COR-L47 (cell line): ENCODE measurements around the gene SHISA7.

Source experiments
- DNase-seq: peaks from one replicate; lab custom pipeline; 2025; lab: John Stamatoyannopoulos, UW

The SHISA7 gene

GRCh38 chr19:55482156-55482961, 39.3 kb upstream of the SHISA7 start:
- no peak for DNase-seq

- no peak for DNase-seq
Observed at GRCh38 chr19:55481794-55482155, 38.7 kb upstream of the SHISA7 start.

DNA sequence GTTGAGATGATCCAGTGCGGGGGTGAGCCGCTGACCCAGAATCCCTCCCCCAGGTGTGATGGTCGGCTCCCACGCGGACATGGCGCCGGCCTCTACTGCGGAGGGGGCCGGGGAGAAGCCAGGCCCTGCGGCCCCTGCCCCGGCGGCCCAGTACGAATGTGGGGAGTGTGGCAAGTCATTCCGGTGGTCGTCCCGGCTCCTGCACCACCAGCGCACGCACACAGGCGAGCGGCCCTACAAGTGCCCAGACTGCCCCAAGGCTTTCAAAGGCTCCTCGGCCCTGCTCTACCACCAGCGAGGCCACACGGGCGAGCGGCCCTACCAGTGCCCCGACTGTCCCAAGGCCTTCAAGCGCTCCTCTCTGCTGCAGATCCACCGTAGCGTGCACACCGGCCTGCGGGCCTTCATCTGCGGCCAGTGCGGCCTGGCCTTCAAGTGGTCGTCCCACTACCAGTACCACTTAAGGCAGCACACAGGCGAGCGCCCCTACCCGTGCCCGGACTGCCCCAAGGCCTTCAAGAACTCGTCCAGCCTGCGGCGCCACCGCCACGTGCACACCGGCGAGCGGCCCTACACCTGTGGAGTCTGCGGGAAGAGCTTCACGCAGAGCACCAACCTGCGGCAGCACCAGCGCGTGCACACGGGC, 38.2 kb upstream of the SHISA7 start:
- no peak for DNase-seq

DNA sequence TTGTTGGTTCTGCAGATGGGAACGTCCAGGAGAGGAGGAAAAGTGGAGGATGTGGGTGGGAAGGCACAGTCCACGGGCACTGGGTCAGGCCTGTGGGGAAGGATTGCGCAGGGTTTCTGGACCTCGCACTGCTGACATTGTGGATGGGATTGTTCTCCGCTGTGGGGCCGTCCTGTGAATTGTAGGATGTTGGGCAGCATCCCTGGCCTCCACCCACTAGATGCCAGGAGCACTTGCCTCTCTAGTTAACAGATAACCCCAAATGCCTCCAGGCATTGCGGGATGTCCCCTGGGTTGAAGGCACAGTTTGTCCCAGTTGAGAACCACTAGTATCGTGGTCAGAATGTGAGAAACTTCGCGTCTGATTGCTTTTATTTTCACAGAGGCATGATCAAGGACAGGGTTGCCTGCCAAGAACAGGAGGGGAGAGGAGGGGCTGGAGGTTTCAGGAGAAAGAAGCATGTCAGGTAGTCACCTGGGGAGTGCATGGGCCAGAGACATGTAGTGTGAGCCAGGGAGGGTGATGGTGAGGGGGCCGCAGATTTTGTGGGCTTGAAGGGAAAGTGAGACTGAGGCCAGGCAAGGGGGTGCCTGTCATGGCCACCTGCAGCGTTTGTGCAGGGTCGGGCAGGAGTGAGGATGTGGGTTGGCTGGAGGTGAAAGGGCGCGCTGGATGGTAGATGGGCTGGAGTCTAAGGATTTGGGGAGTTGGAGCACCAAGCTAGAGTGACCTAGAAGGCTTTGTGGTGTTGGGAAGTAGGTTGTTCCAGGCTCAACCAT, 36.5 kb upstream of the SHISA7 start:
- no peak for DNase-seq

DNA sequence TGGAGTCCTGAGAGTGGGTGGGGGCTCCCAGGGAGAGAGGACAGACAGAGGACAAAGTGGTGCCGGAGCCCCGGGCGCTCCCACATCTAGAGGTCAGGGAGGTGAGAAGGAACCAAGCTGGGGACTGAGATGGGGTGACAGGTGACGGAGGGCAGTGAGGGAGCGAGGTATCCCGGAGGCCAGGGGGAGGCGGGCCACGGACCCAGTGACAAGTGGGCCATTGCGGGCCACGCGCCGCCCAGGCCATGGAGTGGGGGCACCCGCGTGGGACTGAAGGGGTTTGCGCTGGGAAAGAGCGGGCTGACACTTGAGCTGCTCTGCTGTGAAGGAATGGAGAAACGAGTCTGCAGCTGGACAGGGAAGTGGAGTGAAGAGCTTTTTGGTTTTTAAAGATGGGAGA, 35.9 kb upstream of the SHISA7 start:
- no peak for DNase-seq

- DNase-seq, result no peak
Observed at GRCh38 chr19:55478364-55478763, 35.3 kb upstream of the SHISA7 start.

DNA sequence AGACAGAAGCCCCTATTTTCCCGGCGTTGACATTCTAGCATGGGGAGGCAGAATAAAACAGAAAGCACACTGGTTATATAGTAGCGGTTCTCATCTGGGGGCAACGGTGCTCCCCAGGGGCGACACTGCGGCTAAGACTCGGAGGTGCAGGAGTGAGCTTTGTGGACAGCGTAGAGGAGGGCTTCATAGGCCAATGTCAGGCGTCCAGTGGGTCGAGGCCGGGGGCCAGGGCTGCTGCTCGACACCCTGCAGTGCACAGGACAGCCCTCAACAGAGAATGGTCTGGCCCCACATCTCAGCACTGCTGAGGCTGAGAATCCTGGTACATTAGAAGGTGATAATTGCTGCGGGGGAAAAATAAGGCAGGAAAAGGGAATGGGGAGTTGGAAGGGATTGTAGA, 34.8 kb upstream of the SHISA7 start:
- no peak for DNase-seq

DNA sequence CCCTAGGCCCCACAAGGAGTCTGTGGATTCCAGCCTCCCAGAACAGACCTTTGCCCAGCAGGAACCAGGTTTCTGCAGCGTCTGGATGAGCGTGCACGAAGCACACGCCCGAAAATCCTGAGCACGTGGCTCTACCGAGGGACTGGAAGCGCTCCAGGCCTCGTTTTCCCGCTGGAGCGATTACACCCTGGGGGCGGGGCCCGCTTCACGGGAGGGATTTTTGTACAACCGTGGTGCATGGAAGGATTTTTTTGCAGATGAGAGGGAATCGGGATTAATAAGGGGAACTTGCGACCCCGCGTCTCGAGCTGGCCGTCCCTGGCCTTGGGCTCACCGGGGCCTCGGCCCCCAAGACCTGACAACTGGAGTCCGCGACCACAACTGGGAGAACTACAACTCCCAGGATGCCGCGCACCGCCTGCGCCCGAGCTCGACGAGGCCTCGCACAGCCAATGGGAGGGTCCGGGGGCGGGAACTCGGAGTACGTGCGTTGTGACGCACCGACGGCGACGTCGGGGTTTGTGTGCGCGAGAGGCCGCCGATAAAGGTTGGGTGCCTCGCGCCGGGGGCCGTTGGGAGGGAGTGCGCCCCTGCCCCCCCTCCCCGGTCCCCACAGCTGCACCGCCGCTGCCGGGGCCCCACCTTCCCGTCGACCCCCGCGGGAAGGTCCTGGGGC, 33.1 kb upstream of the SHISA7 start, which contains the start of gene ZNF628:
TSS of gene ZNF628 (plus strand) at position 518 of the 676 bp plus-strand sequence. CDS start 3,294 bp downstream, outside the sequence.
- peak; percentile 98 for DNase-seq

DNA sequence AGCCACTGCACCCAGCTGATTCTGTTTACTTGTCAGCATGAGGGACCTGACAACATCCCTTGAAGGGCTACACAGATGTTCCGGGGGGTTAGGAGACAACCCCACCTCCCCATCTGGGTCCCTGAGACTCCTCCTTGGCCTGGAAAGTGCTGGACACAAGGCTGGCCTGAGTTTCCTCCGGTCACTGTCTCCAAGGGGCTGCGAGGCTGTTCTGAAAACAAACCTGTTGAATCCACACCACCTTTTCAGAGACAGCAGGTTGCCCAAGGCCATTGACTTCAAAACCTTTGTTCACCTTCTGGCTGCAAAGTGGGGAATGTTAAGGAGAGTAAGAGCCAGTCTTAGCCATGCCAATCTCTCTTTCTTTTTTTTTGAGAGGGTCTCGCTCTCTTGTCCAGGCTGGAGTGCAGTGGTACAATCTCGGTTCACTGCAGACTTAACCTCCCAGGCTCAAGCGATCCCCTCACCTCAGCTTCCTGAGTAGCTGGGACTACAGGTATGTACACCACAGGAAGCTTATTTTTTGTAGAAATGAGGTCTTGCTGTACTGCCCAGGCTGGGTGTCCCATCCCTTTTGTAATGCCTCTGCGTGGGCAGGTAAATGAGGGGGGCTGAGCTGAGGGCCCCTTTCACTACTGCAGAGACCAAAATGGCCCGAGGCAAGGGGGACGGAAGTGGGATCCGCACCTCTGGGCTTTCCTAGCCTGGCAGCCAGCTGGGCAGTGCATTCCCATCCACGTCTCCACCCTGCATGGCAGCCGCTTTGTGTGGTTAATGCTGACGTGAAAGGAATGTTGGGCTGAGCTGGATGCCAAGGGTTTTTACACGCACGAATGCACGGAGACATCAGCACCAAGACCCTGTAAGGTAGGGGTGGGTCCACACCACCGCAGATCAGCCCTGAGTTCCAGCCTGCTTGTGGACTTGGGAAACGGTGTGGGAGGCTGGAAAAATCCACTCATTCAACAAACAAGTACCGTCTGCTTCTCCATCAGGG, 31.5 kb upstream of the SHISA7 start:
- no peak for DNase-seq

DNA sequence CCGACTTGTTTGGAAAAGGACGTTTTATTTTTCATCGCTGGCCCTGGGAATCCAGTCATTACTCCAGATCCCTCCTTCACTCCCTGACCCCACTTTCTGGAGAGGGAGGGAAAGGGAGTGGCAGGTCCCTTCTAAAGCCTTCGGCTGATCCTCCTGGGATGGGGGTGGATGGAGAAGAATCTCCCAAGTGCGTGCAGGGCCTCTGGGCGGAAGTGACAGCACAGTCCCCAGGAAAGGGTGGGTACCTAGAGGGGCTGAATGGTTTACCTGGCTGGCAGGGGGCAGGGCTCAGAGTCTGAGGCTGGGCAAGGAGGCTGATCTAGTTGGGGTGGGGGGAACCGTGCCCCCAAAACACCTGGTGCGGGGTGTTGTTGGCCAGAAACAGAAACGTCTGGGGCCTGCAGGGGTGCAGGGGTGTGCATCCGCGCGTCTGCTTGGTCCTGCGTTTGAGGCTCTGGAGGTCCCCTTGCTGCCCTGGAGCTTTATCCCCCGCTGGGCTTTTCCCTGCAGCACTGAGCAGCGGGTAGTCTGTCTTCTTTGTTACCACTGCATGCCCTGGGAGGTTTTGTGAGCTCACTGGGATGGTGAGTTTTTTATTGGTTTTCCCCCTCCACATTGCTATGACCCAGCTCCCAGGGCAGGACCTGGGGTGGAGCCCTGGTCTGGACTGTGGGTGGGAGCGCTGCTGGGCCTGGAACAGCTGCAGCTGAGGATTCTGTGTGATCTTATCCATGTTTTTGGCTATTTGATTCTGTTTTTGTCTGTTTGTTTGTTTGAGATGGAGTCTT, 30.3 kb upstream of the SHISA7 start:
- no peak for DNase-seq

DNA sequence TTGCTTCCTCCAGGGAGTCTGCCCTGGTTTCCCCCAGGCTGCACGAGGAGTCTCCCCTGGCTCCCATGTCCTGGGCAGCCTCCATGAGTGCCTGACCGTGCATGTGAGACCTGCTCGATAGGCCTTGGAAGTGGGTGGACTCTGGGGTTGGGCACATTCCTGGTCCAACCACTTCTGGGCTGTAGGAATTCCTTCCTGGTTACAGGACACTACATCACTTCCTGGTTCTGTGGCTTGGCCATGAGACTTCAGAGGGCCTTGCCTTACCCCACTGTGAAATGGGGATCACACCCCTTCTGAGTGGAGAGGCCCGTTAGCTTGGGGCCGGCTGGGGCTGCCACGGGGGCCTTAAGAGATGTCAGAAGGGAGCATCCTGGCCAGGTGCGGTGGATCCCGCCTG, 29.4 kb upstream of the SHISA7 start:
- DNase-seq, result no peak

DNA sequence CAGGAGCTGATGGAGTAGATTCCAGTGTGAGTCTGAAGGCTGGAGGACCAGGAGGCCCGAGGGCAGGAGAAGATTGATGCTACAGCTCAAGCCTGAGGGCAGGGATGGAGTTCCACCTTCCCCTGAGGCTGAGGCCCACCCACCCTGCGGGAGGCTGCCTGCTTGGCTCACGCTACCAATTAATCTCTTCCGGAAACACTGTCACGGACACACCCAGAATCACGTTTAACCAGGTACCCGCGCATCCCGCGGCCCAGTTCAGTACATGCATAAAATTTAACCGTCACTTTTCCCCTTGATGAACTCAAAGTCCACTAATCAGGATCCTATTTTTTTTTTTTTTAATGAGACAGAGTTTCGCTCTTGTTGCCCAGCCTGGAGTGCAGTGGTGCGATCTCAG, 28.2 kb upstream of the SHISA7 start:
- no peak for DNase-seq

- no peak for DNase-seq
Observed at GRCh38 chr19:55468054-55468393, 24.9 kb upstream of the SHISA7 start.

DNA sequence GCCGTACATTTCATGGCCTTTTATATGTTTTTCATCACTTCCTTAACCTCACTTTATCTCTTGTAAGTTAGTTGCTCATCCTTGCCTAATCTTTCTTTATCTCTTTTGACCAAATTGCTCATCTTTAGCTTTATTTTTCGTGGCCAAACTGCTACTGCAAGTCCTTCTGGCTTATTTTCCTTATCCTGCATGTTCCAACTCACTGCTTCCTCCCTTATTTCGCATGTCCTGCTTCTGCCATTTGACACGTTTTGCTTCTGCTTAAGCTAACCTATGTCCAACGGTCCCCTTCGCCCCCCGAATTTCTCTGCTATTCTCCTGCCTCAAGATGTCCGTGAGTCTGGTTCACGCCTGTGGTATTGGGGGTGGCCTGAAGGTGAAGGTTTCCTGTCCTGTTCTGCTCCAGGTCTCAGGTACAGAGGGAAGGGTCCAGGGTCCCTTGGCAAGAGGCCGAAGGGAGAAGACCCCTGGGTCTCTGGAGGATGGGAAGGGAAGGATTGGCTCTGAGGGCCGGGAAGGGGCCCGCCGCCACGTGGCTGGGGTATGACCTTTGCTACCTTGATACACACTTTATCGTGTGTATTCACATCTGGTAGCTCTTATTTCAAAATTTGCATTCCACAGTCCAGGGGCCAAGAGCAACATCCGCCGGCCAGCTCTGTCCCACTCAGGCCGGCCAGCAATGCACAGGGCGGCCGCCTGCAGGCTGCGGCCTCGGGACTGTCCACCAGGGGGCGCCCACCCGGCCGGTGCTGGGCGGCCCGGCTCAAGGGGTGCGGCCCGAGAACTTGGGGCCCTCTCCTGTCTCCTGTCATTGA, 24.3 kb upstream of the SHISA7 start:
- no peak for DNase-seq

GRCh38 chr19:55466241-55466614, 23.1 kb upstream of the SHISA7 start:
- DNase-seq, result no peak

DNA sequence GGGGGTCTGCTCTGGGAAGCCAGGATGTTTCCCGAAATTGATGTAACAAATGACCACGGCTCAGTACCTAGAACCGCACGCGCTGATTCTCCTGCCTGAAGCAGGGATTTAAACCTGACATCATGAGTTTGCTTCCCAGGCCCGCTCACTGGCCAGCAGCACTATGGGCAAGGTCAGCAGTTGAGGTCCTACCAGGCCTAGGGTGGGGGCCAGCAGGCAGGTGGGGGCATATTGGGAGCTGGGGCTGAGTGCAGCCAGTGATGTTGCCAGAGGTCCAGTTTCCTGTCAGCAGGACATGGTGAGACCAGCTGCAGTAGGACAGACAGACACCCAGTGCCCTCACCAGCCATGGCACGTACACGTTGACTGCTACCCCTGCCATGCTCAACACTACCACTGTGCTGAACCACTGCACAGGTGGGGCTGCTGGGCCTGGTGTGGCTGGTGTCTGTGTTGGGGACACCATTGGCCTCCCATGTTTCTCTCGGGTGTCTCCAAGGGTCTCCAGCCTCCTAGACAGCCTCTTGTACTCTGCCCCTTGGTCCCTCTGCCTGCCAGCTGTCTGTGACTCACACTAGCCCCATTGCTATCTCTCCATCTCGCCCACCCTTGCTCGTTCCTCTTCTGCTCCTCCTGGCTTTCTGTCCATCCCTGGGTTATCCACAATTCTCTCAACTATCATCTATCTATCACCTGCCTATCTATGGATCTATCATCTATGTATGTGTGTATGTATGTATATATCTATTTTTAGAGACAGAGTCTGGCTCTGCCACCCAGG, 22.6 kb upstream of the SHISA7 start:
- DNase-seq, result no peak

GRCh38 chr19:55464662-55465054, 21.6 kb upstream of the SHISA7 start, which contains the start of gene C19orf85:
C19orf85 (minus strand) TSS chr19:55464751; CDS start chr19:55464554, 197 bp downstream.
- DNase-seq, result peak; percentile 54

GRCh38 chr19:55464039-55464661, 21.1 kb upstream of the SHISA7 start:
- no peak for DNase-seq
